Smooth muscle cell (in vitro differentiated cells): ENCODE results near the gene VPS41. TPM values are rescaled to one million over a fixed set of nuclear protein-coding genes. Genes with fewer than 3 reads are reported as not detected.

ENCODE experiments used
- DNase-seq: peaks from one replicate; lab custom pipeline; 2025; ENCODE audit not compliant: unreplicated experiment; lab: John Stamatoyannopoulos, UW
- H2AFZ ChIP-seq: fragments of 200-600 bp; sonication (generic); 2 replicates; pipeline ENCODE4 v1.6.0; 2016; ENCODE audit warnings: antibody characterized with exemption, low read depth, mild to moderate bottlenecking
- H3F3A ChIP-seq: fragments of 200-600 bp; sonication (generic); 2 replicates; pipeline ENCODE4 v1.6.0; 2017; ENCODE audit warnings: antibody characterized with exemption, low read depth
- H3K27ac ChIP-seq: fragments of 200-600 bp; sonication (generic); 2 replicates; pipeline ENCODE4 v1.5.1; 2016; ENCODE audit warnings: low read depth, mild to moderate bottlenecking
- H3K27me3 ChIP-seq: fragments of 200-600 bp; sonication (generic); 2 replicates; pipeline ENCODE4 v1.6.1; 2016; ENCODE audit warnings: low read depth, mild to moderate bottlenecking
- H3K36me3 ChIP-seq: fragments of 200-600 bp; sonication (generic); 2 replicates; pipeline ENCODE4 v1.5.1; 2016; ENCODE audit warnings: low read depth
- H3K4me1 ChIP-seq: fragments of 200-600 bp; sonication (generic); 2 replicates; pipeline ENCODE4 v1.5.1; 2016; ENCODE audit warnings: low read depth
- H3K4me2 ChIP-seq: fragments of 200-600 bp; sonication (generic); 2 replicates; pipeline ENCODE4 v1.6.0; 2016; ENCODE audit warnings: mild to moderate bottlenecking
- H3K4me3 ChIP-seq: fragments of 200-600 bp; sonication (generic); 2 replicates; pipeline ENCODE4 v1.5.1; 2016; ENCODE audit warnings: mild to moderate bottlenecking
- H3K79me2 ChIP-seq: fragments of 200-600 bp; sonication (generic); 2 replicates; pipeline ENCODE4 v1.6.0; 2016; ENCODE audit warnings: low read depth, mild to moderate bottlenecking
- H3K9ac ChIP-seq: fragments of 200-600 bp; sonication (generic); 2 replicates; pipeline ENCODE4 v1.6.0; 2016; ENCODE audit warnings: low read depth
- H3K9me3 ChIP-seq: fragments of 200-600 bp; sonication (generic); replicated peaks from 2 replicates; pipeline ENCODE4 v1.5.1; 2016; ENCODE audit warnings: low read depth
- H4K20me1 ChIP-seq: fragments of 200-600 bp; sonication (generic); 2 replicates; pipeline ENCODE4 v1.6.0; 2016; ENCODE audit warnings: low read depth
- CTCF ChIP-seq: fragments of 200-600 bp; sonication (generic); IDR thresholded peaks from 2 replicates; pipeline ENCODE4 v1.5.1; 2017; ENCODE audit warnings: borderline replicate concordance, mild to moderate bottlenecking, antibody characterized with exemption; ENCODE audit not compliant: insufficient read depth, poor library complexity, severe bottlenecking
- WGBS: methylation state at CpG from one replicate; pipeline ENCODE4 v1.1.7; 2016; ENCODE audit warnings: low lambda C conversion rate; 5-methylcytosine and 5-hydroxymethylcytosine counted together
- polyA plus RNA-seq: library from polyadenylated mRNA; unstranded; fragments of >200 nt; fragmentation: Nextera tagmentation; extraction: Ambion mirVana; gene quantifications from 2 replicates; pipeline ENCODE4 v1.2.1, GENCODE V29; 2016
- total RNA-seq: library from RNA; depleted of rRNA; stranded (reverse); fragments of >200 nt; gene quantifications from 2 replicates; pipeline ENCODE4 v1.2.3, GENCODE V29; 2014

VPS41 gene
- total and polyA plus RNA-seq, 2 experiments from 2014 or later, result 22.1 to 39.7 TPM

DNA sequence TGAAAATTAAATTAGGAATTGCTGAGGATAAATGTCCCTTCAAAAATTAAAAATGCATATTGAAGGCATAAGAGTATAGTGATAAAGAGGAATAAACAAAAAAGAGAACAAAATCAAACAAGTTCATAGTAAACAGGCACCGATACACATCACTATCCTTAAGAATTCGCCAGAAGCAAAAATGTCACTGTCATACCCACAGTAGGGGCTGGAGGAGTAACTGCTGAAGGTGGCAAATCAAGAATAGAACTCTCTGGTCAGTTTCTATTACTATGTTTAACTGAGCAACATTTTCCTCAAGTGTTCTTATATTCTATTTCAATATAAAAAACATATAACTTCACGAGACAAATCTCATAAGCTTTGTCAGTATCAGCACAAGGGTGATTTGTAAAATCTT, 84.0 kb downstream of the VPS41 start:
- no peak for TF ChIP-seq CTCF
- H2AFZ ChIP-seq, result no peak overlapping the region
- no peak overlapping the region for H3K9ac ChIP-seq
- H3K27me3 ChIP-seq, result no peaks in the 10 kb centered on the region
- H3K4me3 ChIP-seq, result no peak overlapping the region
- peaks cover 14% of the 10 kb centered on the region for H4K20me1 ChIP-seq
- no peaks in the 10 kb centered on the region for H3K4me1 ChIP-seq
- peaks cover 4% of the 10 kb centered on the region for H3K79me2 ChIP-seq
- H3K9me3 ChIP-seq, result no peaks in the 10 kb centered on the region
- no peak overlapping the region for H3K4me2 ChIP-seq
- WGBS, result 92% methylated on average over 3 of the region's 3 CpGs
- H3F3A ChIP-seq, result no peaks in the 10 kb centered on the region
- no peak for DNase-seq
- H3K27ac ChIP-seq, result no peak overlapping the region
- no peaks in the 10 kb centered on the region for H3K36me3 ChIP-seq

DNA sequence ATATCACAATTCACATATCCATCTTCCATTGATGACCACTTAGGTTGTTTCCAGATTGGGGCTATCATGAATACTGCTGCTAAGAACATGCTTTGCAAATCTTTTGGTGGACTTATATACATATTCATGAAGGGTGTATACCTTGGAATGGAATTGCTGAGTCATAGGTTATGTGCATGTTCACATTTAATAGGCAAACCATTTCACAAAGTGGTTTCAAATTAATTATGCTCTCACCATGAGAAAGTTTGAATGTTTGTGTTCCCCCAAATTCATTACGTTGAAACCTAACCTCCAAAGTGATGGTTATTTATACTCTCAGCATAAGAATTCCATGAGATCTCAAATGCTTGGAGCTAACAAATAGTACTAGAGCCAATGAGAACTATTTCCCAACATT, 86.4 kb downstream of the VPS41 start:
- 96% methylated on average over 1 of the region's 1 CpG for WGBS

DNA sequence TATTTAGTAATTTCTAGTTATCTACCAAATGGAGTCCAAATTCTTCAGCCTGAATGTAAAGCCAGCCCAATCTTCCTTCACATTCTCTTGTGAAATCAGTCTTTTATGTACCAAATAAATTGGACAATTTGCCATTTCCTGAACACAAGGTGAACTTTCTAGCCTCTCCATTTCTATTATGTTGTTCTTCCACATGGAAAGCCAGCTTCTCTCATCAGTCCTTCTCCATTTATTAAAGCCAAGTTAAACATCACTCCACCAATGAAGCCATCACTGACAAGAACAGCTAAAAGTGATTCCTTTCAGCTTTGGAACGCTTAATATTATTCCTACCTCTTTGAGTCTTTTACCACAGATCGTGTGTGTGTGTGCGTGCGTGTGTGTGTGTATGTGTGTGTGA, 88.4 kb downstream of the VPS41 start:
- no peak for DNase-seq
- H3K4me1 ChIP-seq, result no peaks in the 10 kb centered on the region
- peaks cover 4% of the 10 kb centered on the region for H3K79me2 ChIP-seq
- H3K27me3 ChIP-seq, result no peaks in the 10 kb centered on the region
- no peaks in the 10 kb centered on the region for H3K36me3 ChIP-seq
- H3K27ac ChIP-seq, result no peak overlapping the region
- TF ChIP-seq CTCF, result no peak
- 97% methylated on average over 4 of the region's 4 CpGs for WGBS
- no peaks in the 10 kb centered on the region for H3F3A ChIP-seq
- no peak overlapping the region for H3K4me3 ChIP-seq
- H3K4me2 ChIP-seq, result no peak overlapping the region
- no peaks in the 10 kb centered on the region for H3K9me3 ChIP-seq
- H3K9ac ChIP-seq, result no peak overlapping the region
- H2AFZ ChIP-seq, result no peak overlapping the region
- peaks cover 8% of the 10 kb centered on the region for H4K20me1 ChIP-seq

More for the DNA sequence above, 86.4 kb downstream of the VPS41 start:
- peaks cover 14% of the 10 kb centered on the region for H4K20me1 ChIP-seq
- H3F3A ChIP-seq, result no peaks in the 10 kb centered on the region
- H3K4me1 ChIP-seq, result no peaks in the 10 kb centered on the region
- no peaks in the 10 kb centered on the region for H3K9me3 ChIP-seq
- no peak overlapping the region for H3K4me2 ChIP-seq
- no peak overlapping the region for H3K27ac ChIP-seq
- no peaks in the 10 kb centered on the region for H3K27me3 ChIP-seq
- no peak for DNase-seq
- H3K9ac ChIP-seq, result no peak overlapping the region
- TF ChIP-seq CTCF, result no peak
- peaks cover 4% of the 10 kb centered on the region for H3K79me2 ChIP-seq
- H3K4me3 ChIP-seq, result no peak overlapping the region
- H2AFZ ChIP-seq, result no peak overlapping the region
- H3K36me3 ChIP-seq, result no peaks in the 10 kb centered on the region

DNA sequence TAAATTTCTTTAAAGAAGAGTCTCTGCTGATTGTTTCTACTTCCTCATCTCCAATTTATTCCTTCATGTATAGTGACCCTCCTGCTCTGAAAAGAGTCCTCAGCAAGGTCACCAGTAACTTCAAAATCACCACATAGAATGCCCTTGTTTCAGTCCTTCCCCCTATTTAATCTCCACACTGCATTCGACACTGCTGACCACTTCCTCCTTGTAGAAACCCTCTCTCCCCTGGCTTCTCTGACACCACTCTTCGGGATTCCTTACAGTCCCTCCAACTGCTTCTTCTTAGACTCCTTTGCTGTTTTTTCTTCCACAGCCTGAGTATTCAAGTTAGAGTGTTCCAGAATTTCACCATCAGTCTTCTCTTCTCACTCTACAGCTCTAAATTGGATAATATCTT, 89.5 kb downstream of the VPS41 start:
- no peaks in the 10 kb centered on the region for H3K9me3 ChIP-seq
- no peaks in the 10 kb centered on the region for H3K36me3 ChIP-seq
- H4K20me1 ChIP-seq, result no peaks in the 10 kb centered on the region
- H3K79me2 ChIP-seq, result peaks cover 3% of the 10 kb centered on the region
- 88% methylated on average over 2 of the region's 2 CpGs for WGBS
- H3F3A ChIP-seq, result no peaks in the 10 kb centered on the region
- no peak for TF ChIP-seq CTCF
- H3K4me1 ChIP-seq, result no peaks in the 10 kb centered on the region
- no peak for DNase-seq
- no peak overlapping the region for H2AFZ ChIP-seq
- H3K4me3 ChIP-seq, result no peak overlapping the region
- no peak overlapping the region for H3K27ac ChIP-seq
- no peak overlapping the region for H3K9ac ChIP-seq
- H3K27me3 ChIP-seq, result no peaks in the 10 kb centered on the region
- H3K4me2 ChIP-seq, result no peak overlapping the region
